ENCODE data around the gene IL1R2. TPM values are rescaled to one million over a fixed set of nuclear protein-coding genes. Genes with fewer than 3 reads are reported as not detected.
A peak's percentile ranks its signal among the peaks of the same experiment; 100 is the strongest.

IL1R2 gene
- total RNA-seq, 4 donors from 2014 or later, result 2.9 to 8.2 (median 4.9) TPM

GRCh38 chr2:102033031-102033749, 41.4 kb downstream of the IL1R2 start:
- TF ChIP-seq POLR2A (IDR thresholded peaks at IDR 0.05) (no peak), CTCF (IDR thresholded peaks at IDR 0.05) (no peak)
- DNase-seq, result peak; percentile 37 to 38
- intact Hi-C loops (cut with DNase I; ENCODE audit: low total_unique reads), result no loop called here
- no peaks in the 10 kb centered on the region for H3K27me3 ChIP-seq
- H3K27ac ChIP-seq, result peak overlapping the region; percentile 53 to 57
- H3K4me1 ChIP-seq, result peaks cover 0 to 4% of the 10 kb centered on the region in 2 donors
- no peaks in the 10 kb centered on the region for H3K36me3 ChIP-seq
- no peak overlapping the region for H3K4me3 ChIP-seq
- H3K9me3 ChIP-seq, result no peaks in the 10 kb centered on the region

- Histone ChIP-seq H3K4me1 (peaks cover 0 to 5% of the 10 kb centered on the region in 2 donors), H3K9me3 (no peaks in the 10 kb centered on the region), H3K36me3 (no peaks in the 10 kb centered on the region), H3K27me3 (no peaks in the 10 kb centered on the region), H3K27ac (peak overlapping the region; percentile 53 to 57), H3K4me3 (no peak overlapping the region)
- no peak for DNase-seq
- intact Hi-C loops (cut with DNase I; ENCODE audit: low total_unique reads), result no loop called here
- no peak for TF ChIP-seq POLR2A (IDR thresholded peaks at IDR 0.05)
- TF ChIP-seq CTCF (IDR thresholded peaks at IDR 0.05), result no peak
Observed at GRCh38 chr2:102033750-102034682, 42.3 kb downstream of the IL1R2 start.

- DNase-seq, result no peak
- Histone ChIP-seq H3K27ac (peak overlapping the region in 1 of 2 donors; percentile 53), H3K36me3 (no peaks in the 10 kb centered on the region), H3K9me3 (no peaks in the 10 kb centered on the region), H3K27me3 (no peaks in the 10 kb centered on the region), H3K4me1 (peaks cover 0 to 5% of the 10 kb centered on the region in 2 donors), H3K4me3 (no peak overlapping the region)
- TF ChIP-seq CTCF (IDR thresholded peaks at IDR 0.05) (no peak), POLR2A (IDR thresholded peaks at IDR 0.05) (no peak)
- intact Hi-C loops (cut with DNase I; ENCODE audit: low total_unique reads), result no loop called here
Observed at GRCh38 chr2:102034683-102035548, 43.2 kb downstream of the IL1R2 start.

DNA sequence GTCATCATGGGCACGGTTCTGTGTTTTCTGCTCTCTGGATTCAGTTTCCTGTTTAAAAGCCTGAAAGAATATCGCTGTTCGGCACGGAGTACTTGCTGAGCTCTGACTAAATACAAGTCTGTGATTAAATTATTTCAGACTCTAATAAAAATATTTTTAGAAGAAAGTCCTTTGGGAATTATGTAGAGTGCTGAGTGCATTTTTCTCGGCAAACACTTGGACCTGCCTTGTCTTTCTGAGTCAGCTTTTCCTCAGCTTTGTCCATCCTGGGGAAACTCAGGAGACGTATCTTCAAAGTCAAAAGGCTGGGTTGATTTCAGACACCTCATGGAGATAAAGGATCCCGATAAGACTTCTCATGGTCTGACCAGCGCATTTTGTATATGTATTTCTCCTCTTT, 45.9 kb downstream of the IL1R2 start:
- Histone ChIP-seq H3K4me1 (peaks cover 0 to 5% of the 10 kb centered on the region in 2 donors), H3K4me3 (no peak overlapping the region), H3K36me3 (no peaks in the 10 kb centered on the region), H3K9me3 (no peaks in the 10 kb centered on the region), H3K27ac (peak overlapping the region; percentile 75 to 88), H3K27me3 (no peaks in the 10 kb centered on the region)
- TF ChIP-seq POLR2A (IDR thresholded peaks at IDR 0.05) (no peak), CTCF (IDR thresholded peaks at IDR 0.05) (no peak)
- intact Hi-C loops (cut with DNase I; ENCODE audit: low total_unique reads), result no loop called here
- peak in 1 of 2 donors; percentile 53 for DNase-seq
